Stomach (tissue), 4 donors: ENCODE results near the gene CSMD2.

Source experiments
- CTCF ChIP-seq, 7 experiments: fragments of 450-650 bp in 4 of 7; fragments of 200-600 bp in 3 of 7; sonication (generic) in 3 of 7; IDR thresholded peaks; one replicate each; pipeline ENCODE4 v1.5.1; 2016 to 2019; ENCODE audit warnings: antibody characterized with exemption in 7 of 7, control low read depth in 2 of 7, mild to moderate bottlenecking in 1 of 7
- EP300 ChIP-seq: sonication (generic); formaldehyde crosslinking; IDR thresholded peaks from one replicate; pipeline ENCODE4 v1.6.1; 2017; ENCODE audit warnings: antibody characterized with exemption
- POLR2A ChIP-seq, 4 donors: fragments of 450-650 bp; IDR thresholded peaks; one replicate each; pipeline ENCODE4 v1.6.1; 2016; ENCODE audit warnings: antibody characterized with exemption in 4 of 4, control low read depth in 2 of 4, mild to moderate bottlenecking in 1 of 4, moderate library complexity in 1 of 4

GRCh38 chr1:33623811-33624210 is 541.2 kb downstream of the CSMD2 start:
- no peak for TF ChIP-seq EP300
- TF ChIP-seq CTCF (IDR thresholded peaks at IDR 0.05): no peak
- TF ChIP-seq POLR2A (IDR thresholded peaks at IDR 0.05): no peak
